H4 (cell line): Measurements from ENCODE around the gene FAM241A. TPM values are rescaled to one million over a fixed set of nuclear protein-coding genes. Genes with fewer than 3 reads are reported as not detected.
A peak's percentile ranks its signal among the peaks of the same experiment; 100 is the strongest.
"Not testable (repeated sequence)": the region's sequence is repeated elsewhere in the genome, so short reads cannot be mapped to it uniquely, and the experiment has no call there.

Experiments
- DNase-seq: peaks from one replicate; pipeline ENCODE4 v3.0.0-alpha.2; 2015; ENCODE audit warnings: low spot score
- total RNA-seq: library from RNA; depleted of rRNA; stranded (reverse); fragments of >200 nt; shearing (Covaris generic); gene quantifications from 2 replicates; pipeline ENCODE4 v1.2.3, GENCODE V29; 2014; rRNA removed

Gene FAM241A
- total RNA-seq: 2.3 and 2.6 TPM in 2 replicates

- peak; percentile 53 for DNase-seq
Measured at GRCh38 chr4:112145326-112145789, at the start of gene FAM241A. Gene FAM241A, plus strand, starts transcription at chr4:112145454. Its CDS starts 127 bp downstream, at chr4:112145581.

DNA sequence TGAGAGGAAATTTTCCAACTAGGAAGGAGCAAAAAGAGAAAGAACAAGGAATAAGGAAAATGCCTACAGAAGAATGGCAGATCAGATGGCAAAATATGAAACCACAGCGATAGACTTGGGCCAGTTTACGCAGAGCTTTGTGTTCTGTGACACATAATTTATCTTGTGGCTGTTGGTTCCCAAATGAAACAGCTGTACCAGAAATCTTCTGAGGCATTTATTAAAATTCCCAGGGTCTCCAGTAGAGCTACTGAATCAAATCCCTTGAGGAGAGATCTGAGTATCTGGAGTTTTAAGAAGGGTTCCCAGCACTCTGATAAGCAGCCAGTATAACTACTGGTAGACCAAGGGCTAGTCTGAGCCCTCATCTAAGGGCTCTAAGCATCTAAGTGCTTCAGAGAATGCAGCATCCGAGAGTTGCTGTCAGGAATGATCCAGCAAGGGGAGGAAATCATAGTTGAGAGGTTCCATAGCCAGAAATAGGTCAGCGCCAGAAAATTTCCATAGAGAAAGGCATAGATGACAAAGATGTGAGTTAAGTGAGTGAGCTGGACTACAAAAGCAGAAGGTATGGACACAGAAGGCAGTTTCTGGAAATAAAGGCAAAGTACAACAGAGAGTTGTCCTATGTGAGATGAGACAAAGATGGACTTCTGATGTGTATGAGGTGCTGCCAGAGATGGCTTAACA is 46.3 kb upstream of the FAM241A start:
- DNase-seq: no peak

DNA sequence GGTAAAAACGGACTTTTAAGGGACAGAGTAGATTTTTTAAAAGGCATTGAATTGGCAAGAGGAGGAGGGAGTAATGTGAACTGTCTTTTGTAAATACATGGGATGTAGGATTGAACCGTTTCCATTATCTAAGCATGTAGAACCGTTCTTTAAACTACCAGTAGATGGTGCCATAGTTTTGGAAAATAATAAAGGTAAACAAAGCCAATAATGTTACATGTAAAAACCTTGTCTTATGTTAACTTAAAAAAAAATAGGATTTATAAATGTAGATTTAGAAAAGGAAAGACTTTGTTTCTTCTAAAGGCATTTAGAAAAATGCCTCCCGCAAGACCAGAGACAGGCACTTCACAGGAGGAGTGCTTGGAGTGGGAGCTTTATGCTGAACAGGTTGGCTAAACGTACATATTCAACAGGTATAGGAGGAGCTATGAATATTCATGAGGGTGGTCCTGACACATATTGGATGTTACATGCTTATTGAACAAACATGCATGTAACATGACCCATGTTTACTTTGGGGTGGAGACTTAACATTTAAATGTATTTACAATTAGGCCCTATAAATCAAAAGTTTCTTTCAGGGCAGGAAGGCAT is 45.5 kb upstream of the FAM241A start:
- DNase-seq: peak; percentile 51

- DNase-seq: no peak
Measured at GRCh38 chr4:112102875-112103370, 42.3 kb upstream of the FAM241A start.

DNA sequence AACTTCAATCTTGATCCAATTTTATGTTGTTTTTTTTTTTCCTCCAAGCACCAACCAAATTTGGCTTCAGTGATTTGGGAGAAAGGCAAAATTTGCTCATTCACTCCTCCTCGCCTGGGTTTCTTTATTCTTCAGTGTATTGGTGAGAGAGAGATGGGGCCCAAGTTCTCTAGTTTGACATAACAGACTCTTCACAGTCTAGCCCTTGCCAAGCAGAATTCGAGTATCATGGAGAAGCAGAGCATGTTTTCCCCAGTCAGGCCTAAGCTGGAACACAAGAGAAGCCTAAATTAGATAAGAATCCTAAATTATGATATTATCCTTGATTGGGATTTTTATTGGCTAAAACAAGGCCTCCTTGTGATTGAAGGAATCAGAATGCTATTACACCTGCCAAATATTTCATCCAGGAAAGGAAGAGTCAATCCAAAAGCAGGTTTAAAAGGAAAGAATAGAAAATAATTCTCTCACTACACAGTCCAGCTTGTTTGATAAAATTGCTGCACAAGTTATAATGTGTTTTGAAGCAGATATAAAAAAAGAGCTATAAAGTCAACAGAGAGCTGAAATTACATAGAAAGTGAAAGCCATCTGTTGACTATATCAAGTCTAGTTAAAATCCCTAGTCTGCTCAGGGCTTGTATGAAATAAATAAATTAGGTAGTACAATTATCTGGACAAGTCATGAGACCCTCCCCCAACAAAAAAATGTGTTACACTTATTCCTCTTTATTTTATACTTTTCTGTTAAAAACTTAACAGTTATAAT is 39.9 kb upstream of the FAM241A start:
- DNase-seq: no peak

GRCh38 chr4:112109360-112110058 is 35.7 kb upstream of the FAM241A start:
- peak; percentile 30 for DNase-seq

DNA sequence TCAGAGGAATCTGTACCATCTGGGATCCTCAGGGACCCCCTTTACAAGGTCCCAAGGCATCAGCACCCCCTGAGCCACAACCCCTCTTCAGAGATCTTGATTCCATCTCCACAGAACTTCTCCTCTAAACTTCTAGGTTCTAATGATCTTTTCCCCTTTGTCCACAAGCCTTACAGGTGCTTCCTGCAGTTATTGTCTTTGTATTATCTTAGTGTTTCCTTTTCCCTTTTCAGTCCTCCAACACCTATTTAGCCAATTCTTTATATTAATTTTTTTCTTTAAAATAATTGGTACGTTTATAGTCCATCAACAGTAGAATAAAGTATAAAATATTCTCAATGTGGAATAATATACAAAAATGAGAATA is 35.2 kb upstream of the FAM241A start:
- no peak for DNase-seq

GRCh38 chr4:112111306-112111705 is 33.9 kb upstream of the FAM241A start:
- DNase-seq: no peak

- DNase-seq: not testable (repeated sequence)
Measured at GRCh38 chr4:112112095-112112494, 33.2 kb upstream of the FAM241A start.

DNA sequence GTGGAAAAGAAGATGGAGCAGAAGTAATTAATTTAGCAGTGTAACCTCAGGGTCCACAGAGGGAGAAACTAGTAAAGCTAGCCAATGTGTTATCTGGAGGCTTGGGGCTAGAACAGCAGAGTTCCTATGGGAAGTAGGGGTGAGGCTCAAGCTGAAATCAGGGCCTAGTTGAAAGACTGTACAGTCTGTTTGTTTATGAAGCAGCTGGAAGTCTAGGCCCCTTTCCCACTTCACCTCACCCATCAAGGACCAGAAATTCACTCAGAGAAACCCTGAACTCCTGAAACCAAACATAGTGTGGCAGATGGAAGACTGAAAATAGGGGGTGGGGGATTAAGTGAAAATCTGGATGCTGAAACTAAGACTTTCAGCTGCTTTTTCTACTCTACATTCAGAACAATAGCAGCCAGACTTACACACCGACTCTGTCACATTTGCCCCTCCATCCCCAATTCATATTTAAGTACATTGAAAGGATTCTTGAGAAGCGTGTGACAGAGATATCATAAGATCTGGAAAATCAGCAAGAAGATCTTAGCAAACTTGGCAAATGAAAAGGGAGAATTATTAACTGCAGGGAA is 32.6 kb upstream of the FAM241A start:
- no peak for DNase-seq

DNA sequence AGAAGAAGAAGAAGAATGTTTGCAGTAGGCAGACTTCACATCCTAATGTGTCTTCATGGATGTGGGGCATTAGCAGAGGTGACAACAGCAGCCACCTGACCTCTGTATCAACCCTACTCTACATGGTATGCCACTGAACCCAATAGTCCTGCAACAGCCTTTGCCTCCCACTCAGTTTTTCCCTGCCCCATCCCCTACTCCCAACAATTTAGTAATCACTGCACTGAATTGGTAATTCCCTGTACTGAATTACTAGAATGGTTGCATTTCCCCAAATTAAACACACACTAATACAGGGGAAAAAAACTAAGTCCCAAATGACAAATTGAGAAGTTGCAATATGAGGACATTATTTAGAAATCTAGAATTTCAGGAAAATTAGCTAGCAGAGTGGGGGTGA is 31.4 kb upstream of the FAM241A start:
- DNase-seq: no peak

- no peak for DNase-seq
Measured at GRCh38 chr4:112114452-112114851, 30.8 kb upstream of the FAM241A start.

GRCh38 chr4:112118742-112119352 is 26.4 kb upstream of the FAM241A start:
- DNase-seq: no peak

- no peak for DNase-seq
Measured at GRCh38 chr4:112119353-112119783, 25.9 kb upstream of the FAM241A start.

- no peak for DNase-seq
Measured at GRCh38 chr4:112120021-112120420, 25.2 kb upstream of the FAM241A start.

DNA sequence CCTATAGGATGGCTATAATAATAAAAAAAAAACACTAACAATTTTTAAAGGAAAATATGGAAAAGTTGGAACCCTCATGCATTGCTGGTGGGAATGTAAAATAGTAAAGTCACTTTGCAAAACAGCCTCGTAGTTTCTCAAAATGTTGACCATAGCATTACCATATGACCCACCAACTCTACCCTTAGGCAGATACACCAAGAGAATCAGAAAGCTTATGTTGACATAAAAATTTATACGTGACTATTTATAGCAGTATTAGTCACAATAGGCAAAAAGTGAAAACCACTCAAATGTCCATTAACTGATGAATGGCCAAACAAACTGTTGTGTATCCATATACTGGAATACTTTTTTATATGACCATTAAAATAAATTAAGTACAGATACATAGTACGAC is 19.8 kb upstream of the FAM241A start:
- DNase-seq: no peak

- DNase-seq: no peak
Measured at GRCh38 chr4:112127048-112127637, 18.1 kb upstream of the FAM241A start.

- DNase-seq: no peak
Measured at GRCh38 chr4:112127803-112128202, 17.5 kb upstream of the FAM241A start.

GRCh38 chr4:112128452-112128851 is 16.8 kb upstream of the FAM241A start:
- DNase-seq: no peak

GRCh38 chr4:112130906-112131305 is 14.3 kb upstream of the FAM241A start:
- DNase-seq: peak; percentile 17

DNA sequence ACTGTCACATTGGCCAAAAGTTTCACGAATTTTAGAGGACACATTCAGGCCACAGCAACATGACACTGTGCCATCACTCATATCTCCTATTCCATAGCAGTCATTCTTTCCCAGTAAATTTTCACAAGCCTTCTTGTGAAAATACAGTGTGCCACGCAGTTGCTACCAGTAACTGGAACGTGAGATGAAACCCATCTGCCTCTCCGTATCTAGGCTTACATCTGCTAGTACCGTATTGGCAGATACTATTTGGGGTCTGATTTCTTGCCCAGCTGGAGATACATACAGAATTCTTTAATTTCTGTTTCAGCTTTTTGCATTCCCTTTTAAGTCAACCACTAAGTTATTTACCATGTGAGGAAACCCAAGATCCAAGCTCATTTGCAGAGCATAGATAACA is 8.7 kb upstream of the FAM241A start:
- DNase-seq: no peak
